GM12878 (cell line): ENCODE results near the gene GNAT1. TPM values are rescaled to one million over a fixed set of nuclear protein-coding genes. Genes with fewer than 3 reads are reported as not detected.

Source experiments
- ATAC-seq: fragments of 200-7000 bp; cut with Tn5 transposase; 3 replicates; pipeline ENCODE4 v1.9.1; 2020; ENCODE audit warnings: mild to moderate bottlenecking, moderate library complexity
- BruUV-seq: library from RNA; stranded (reverse); fragments of 400-500 nt; replicated peaks from 2 replicates; lab custom pipeline; 2021; lab: Mats Ljungman, UMichigan
- CTCF ChIA-PET: fragments of 300-600 bp; sonication (Branson Sonifier 250); formaldehyde crosslinking; extraction: SDS; loops from one replicate; lab custom pipeline; 2021; ENCODE audit warnings: inconsistent platforms; lab: Yijun Ruan, JAX
- POLR2A ChIA-PET: fragments of 350-600 bp; formaldehyde crosslinking; extraction: SDS; loops from one replicate; lab custom pipeline; 2021; ENCODE audit warnings: inconsistent platforms; lab: Charles Lee
- RAD21 ChIA-PET: fragments of 300-600 bp; sonication (Branson Sonifier 250); formaldehyde crosslinking; loops from one replicate; lab custom pipeline; 2023; ENCODE audit warnings: antibody characterized with exemption; ENCODE audit not compliant: unreplicated experiment; lab: Charles Lee
- SMC1A ChIA-PET: fragments of 300-600 bp; sonication (Branson Sonifier 250); formaldehyde crosslinking; loops from one replicate; lab custom pipeline; 2023; ENCODE audit not compliant: unreplicated experiment, uncharacterized antibody; lab: Charles Lee
- DNase-seq: peaks from one replicate; pipeline ENCODE4 v3.0.0-alpha.2; 2011; ENCODE audit warnings: low read depth, low spot score
- FAIRE-seq: peaks from 3 replicates; lab custom pipeline; 2011; peaks lifted over from hg19 to GRCh38; lab: Jason Lieb, UNC
- H2AFZ ChIP-seq: 2 replicates; pipeline ENCODE4 v1.6.0; 2011; ENCODE audit warnings: low read depth, low read length, control low read depth; ENCODE audit not compliant: control insufficient read depth
- H3K27ac ChIP-seq: 2 replicates; pipeline ENCODE4 v1.5.1; 2011; ENCODE audit warnings: control low read depth; ENCODE audit not compliant: control insufficient read depth, insufficient read depth
- H3K27me3 ChIP-seq, 2 experiments: replicated peaks in 1 of 2; 2 replicates each; pipeline versions ENCODE4 v1.6.0 to v1.6.1; 2011; ENCODE audit warnings: low read length in 1 of 2; ENCODE audit not compliant: control insufficient read depth in 2 of 2, insufficient read depth in 2 of 2
- H3K36me3 ChIP-seq, 2 experiments: 2 replicates each; pipeline ENCODE4 v1.5.1; 2011; ENCODE audit warnings: low read length in 1 of 2; ENCODE audit not compliant: control insufficient read depth in 2 of 2, insufficient read depth in 2 of 2
- H3K4me1 ChIP-seq: 2 replicates; pipeline ENCODE4 v1.6.1; 2011; ENCODE audit warnings: mild to moderate bottlenecking, low read length, moderate library complexity, mixed read lengths; ENCODE audit not compliant: control insufficient read depth, insufficient read depth
- H3K4me2 ChIP-seq: 2 replicates; pipeline ENCODE4 v1.6.0; 2011; ENCODE audit warnings: control low read depth; ENCODE audit not compliant: control insufficient read depth, insufficient read depth
- H3K4me3 ChIP-seq: fragments of 200-600 bp; sonication (generic); 2 replicates; pipeline ENCODE4 v1.5.1; 2016
- H3K79me2 ChIP-seq: 2 replicates; pipeline ENCODE4 v1.6.0; 2011; ENCODE audit warnings: low read length; ENCODE audit not compliant: control insufficient read depth, insufficient read depth
- H3K9ac ChIP-seq: 2 replicates; pipeline ENCODE4 v1.8.0; 2011; ENCODE audit warnings: low read length, control low read depth, mixed read lengths; ENCODE audit not compliant: control insufficient read depth, insufficient read depth
- H3K9me3 ChIP-seq: replicated peaks from 3 replicates; pipeline ENCODE4 v1.5.1; 2011; ENCODE audit warnings: mild to moderate bottlenecking, low read length; ENCODE audit not compliant: control insufficient read depth, insufficient read depth
- H4K20me1 ChIP-seq: 2 replicates; pipeline ENCODE4 v1.6.0; 2011; ENCODE audit not compliant: control insufficient read depth, insufficient read depth
- BCLAF1 ChIP-seq: fragments of 450-650 bp; IDR thresholded peaks from 2 replicates; pipeline ENCODE4 v1.6.1; 2017; ENCODE audit warnings: antibody characterized with exemption, mild to moderate bottlenecking, moderate library complexity
- DPF2 ChIP-seq: fragments of 450-650 bp; IDR thresholded peaks from 2 replicates; pipeline ENCODE4 v1.6.1; 2017; ENCODE audit warnings: mild to moderate bottlenecking
- E4F1 ChIP-seq: fragments of 450-650 bp; IDR thresholded peaks from 2 replicates; pipeline ENCODE4 v1.6.1; 2018; ENCODE audit warnings: borderline replicate concordance, mild to moderate bottlenecking; ENCODE audit not compliant: partially characterized antibody
- KLF5 ChIP-seq: fragments of 450-650 bp; IDR thresholded peaks from 2 replicates; pipeline ENCODE4 v1.6.1; 2014; ENCODE audit warnings: mild to moderate bottlenecking; ENCODE audit not compliant: partially characterized antibody
- MYB ChIP-seq: fragments of 150-350 bp; IDR thresholded peaks from 2 replicates; pipeline ENCODE4 v1.6.1; 2014; ENCODE audit warnings: mild to moderate bottlenecking, low read depth, low read length, borderline replicate concordance
- RUNX3 ChIP-seq: IDR thresholded peaks from 2 replicates; pipeline ENCODE4 v1.6.1; 2012; ENCODE audit warnings: low read length, inconsistent platforms
- SRF ChIP-seq, 2 experiments: IDR thresholded peaks; 2 replicates each; pipeline ENCODE4 v1.6.1; 2011; ENCODE audit warnings: low read depth in 2 of 2, low read length in 2 of 2, mild to moderate bottlenecking in 1 of 2, moderate library complexity in 1 of 2
- ZSCAN29 ChIP-seq: fragments of 450-650 bp; IDR thresholded peaks from 2 replicates; pipeline ENCODE4 v1.6.1; 2017; ENCODE audit warnings: mild to moderate bottlenecking, moderate library complexity
- WGBS: methylation state at CpG from one replicate; pipeline ENCODE4 v1.1.6; 2016; ENCODE audit warnings: low lambda C conversion rate; ENCODE audit not compliant: insufficient replicate concordance, insufficient coverage; ENCODE audit errors: missing lambda C conversion rate; 5-methylcytosine and 5-hydroxymethylcytosine counted together
- in situ Hi-C: fragments of 300-500 bp; cut with MboI; formaldehyde crosslinking; loops from 9 replicates; pipeline ENCODE4 v1.14.3; 2018; ENCODE audit warnings: mixed read lengths
- intact Hi-C: fragments of 100-400 bp; cut with micrococcal nuclease; formaldehyde crosslinking; loops from one replicate; pipeline ENCODE4 v1.14.2; 2022; ENCODE audit not compliant: unreplicated experiment
- polyA plus RNA-seq, 11 experiments: library from polyadenylated mRNA; depleted of rRNA in 4 of 11; unstranded in 6 of 11; stranded (reverse) in 5 of 11; fragments of >200 nt; fragmentation: Nextera tagmentation in 4 of 11; fragmentation: Illumina TruSeq in 1 of 11; extraction: Ambion mirVana in 4 of 11; extraction: Trizol in 1 of 11; gene quantifications; 1 replicate in 1 of 11; 2 replicates in 10 of 11; pipeline versions ENCODE4 v1.2.1 to v1.2.3, GENCODE V29; 2011 to 2016; ENCODE audit warnings: inconsistent platforms in 2 of 11, missing spikeins in 2 of 11, low read depth in 1 of 11
- total RNA-seq, 4 experiments: library from RNA; depleted of rRNA in 3 of 4; stranded (reverse); fragments of >200 nt in 3 of 4; fragmentation: Illumina TruSeq in 1 of 4; extraction: Trizol in 1 of 4; gene quantifications; 2 replicates each; pipeline versions ENCODE4 v1.2.1 to v1.2.3, GENCODE V29; 2013 to 2021
- TF ChIP-seq, protein P1 (sequence below): fragments of 450-650 bp; formaldehyde crosslinking; IDR thresholded peaks from 2 replicates; pipeline ENCODE4 v1.5.0; 2022; ENCODE audit warnings: mild to moderate bottlenecking, missing genetic modification characterization
- TF ChIP-seq, protein P2 (sequence below): fragments of 450-650 bp; IDR thresholded peaks from 2 replicates; pipeline ENCODE4 v1.6.1; 2017; ENCODE audit warnings: mild to moderate bottlenecking, low read depth, inconsistent platforms; ENCODE audit not compliant: poor library complexity, severe bottlenecking

GNAT1 gene
- total and polyA plus RNA-seq, 10 of the 15 experiments (the other 5 are each of a cell fraction or from before 2014, with no cell fraction given): not detected

- no TSS peak for BruUV-seq
- ChIA-PET POLR2A (no interaction called here), RAD21 (interaction anchor here (2.0 to 5.6 kb wide), 2 partner anchors 27 to 32 kb away, joined by 14 to 72 read pairs; no protein-coding TSS in a partner anchor), SMC1A (interaction anchor here (0.8 kb wide), 1 partner anchor 21 kb away, joined by 3 read pairs; no protein-coding TSS in a partner anchor), CTCF (interaction anchor here (1.0 to 6.9 kb wide), 9 partner anchors 11 to 131 kb away, joined by 3 to 110 read pairs (median 6); no protein-coding TSS in a partner anchor)
- H3K27me3 ChIP-seq: no peaks in the 10 kb centered on the region; a peak in 2 of 4 replicates
- no peak for DNase-seq
- no peak for ATAC-seq
- H3K4me1 ChIP-seq: no peaks in the 10 kb centered on the region
- H3K9me3 ChIP-seq: no peaks in the 10 kb centered on the region
- H4K20me1 ChIP-seq: no peaks in the 10 kb centered on the region
- no peak overlapping the region for H3K4me3 ChIP-seq
- 73% methylated on average over 31 of the region's 34 CpGs for WGBS
- H2AFZ ChIP-seq: no peak overlapping the region
- no peak overlapping the region for H3K27ac ChIP-seq
- in situ Hi-C loops: loop anchor here (5.0 kb wide), 1 partner anchor 34 kb away; no protein-coding TSS in a partner anchor
- no peak overlapping the region for H3K9ac ChIP-seq
- FAIRE-seq: no peak
- no peaks in the 10 kb centered on the region for H3K79me2 ChIP-seq
- intact Hi-C loops: no loop called here
- H3K4me2 ChIP-seq: no peak overlapping the region
- no peaks in the 10 kb centered on the region for H3K36me3 ChIP-seq
- TF ChIP-seq ZSCAN29 (no peak), RUNX3 (no peak), SRF (IDR thresholded peaks at IDR 0.05; ENCODE audit: low read depth in 2 of 2, low read length in 2 of 2) (no peak), BCLAF1 (no peak), DPF2 (no peak), KLF5 (no peak), E4F1 (no peak), MYB (no peak)
- TF ChIP-seq, protein P1, sequence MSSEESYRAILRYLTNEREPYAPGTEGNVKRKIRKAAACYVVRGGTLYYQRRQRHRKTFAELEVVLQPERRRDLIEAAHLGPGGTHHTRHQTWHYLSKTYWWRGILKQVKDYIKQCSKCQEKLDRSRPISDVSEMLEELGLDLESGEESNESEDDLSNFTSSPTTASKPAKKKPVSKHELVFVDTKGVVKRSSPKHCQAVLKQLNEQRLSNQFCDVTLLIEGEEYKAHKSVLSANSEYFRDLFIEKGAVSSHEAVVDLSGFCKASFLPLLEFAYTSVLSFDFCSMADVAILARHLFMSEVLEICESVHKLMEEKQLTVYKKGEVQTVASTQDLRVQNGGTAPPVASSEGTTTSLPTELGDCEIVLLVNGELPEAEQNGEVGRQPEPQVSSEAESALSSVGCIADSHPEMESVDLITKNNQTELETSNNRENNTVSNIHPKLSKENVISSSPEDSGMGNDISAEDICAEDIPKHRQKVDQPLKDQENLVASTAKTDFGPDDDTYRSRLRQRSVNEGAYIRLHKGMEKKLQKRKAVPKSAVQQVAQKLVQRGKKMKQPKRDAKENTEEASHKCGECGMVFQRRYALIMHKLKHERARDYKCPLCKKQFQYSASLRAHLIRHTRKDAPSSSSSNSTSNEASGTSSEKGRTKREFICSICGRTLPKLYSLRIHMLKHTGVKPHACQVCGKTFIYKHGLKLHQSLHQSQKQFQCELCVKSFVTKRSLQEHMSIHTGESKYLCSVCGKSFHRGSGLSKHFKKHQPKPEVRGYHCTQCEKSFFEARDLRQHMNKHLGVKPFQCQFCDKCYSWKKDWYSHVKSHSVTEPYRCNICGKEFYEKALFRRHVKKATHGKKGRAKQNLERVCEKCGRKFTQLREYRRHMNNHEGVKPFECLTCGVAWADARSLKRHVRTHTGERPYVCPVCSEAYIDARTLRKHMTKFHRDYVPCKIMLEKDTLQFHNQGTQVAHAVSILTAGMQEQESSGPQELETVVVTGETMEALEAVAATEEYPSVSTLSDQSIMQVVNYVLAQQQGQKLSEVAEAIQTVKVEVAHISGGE (CRISPR knock-in tag): no peak
- TF ChIP-seq, protein P2, sequence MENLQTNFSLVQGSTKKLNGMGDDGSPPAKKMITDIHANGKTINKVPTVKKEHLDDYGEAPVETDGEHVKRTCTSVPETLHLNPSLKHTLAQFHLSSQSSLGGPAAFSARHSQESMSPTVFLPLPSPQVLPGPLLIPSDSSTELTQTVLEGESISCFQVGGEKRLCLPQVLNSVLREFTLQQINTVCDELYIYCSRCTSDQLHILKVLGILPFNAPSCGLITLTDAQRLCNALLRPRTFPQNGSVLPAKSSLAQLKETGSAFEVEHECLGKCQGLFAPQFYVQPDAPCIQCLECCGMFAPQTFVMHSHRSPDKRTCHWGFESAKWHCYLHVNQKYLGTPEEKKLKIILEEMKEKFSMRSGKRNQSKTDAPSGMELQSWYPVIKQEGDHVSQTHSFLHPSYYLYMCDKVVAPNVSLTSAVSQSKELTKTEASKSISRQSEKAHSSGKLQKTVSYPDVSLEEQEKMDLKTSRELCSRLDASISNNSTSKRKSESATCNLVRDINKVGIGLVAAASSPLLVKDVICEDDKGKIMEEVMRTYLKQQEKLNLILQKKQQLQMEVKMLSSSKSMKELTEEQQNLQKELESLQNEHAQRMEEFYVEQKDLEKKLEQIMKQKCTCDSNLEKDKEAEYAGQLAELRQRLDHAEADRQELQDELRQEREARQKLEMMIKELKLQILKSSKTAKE: no peak
Observed at GRCh38 chr3:50193746-50194127, 2.3 kb downstream of the GNAT1 start.
